CD4-positive, alpha-beta T cell treated with Interleukin-21 for 1 hour (primary cell): ENCODE data around the gene PRKN.

Source experiments
- DNase-seq: peaks from one replicate; pipeline ENCODE4 v3.0.0-alpha.2; 2020

Gene PRKN

GRCh38 chr6:161630674-161631073, 1096.9 kb downstream of the PRKN start:
- no peak for DNase-seq

GRCh38 chr6:161626132-161626676, 1101.4 kb downstream of the PRKN start:
- DNase-seq = no peak

GRCh38 chr6:161624111-161624510, 1103.5 kb downstream of the PRKN start:
- no peak for DNase-seq

- no peak for DNase-seq
Measured at GRCh38 chr6:161622779-161623178, 1104.8 kb downstream of the PRKN start.

- no peak for DNase-seq
Measured at GRCh38 chr6:161618831-161619454, 1108.6 kb downstream of the PRKN start.

GRCh38 chr6:161613711-161614110, 1113.9 kb downstream of the PRKN start:
- DNase-seq = no peak

GRCh38 chr6:161608771-161609170, 1118.8 kb downstream of the PRKN start:
- DNase-seq = no peak

- no peak for DNase-seq
Measured at GRCh38 chr6:161607696-161608297, 1119.8 kb downstream of the PRKN start.

- no peak for DNase-seq
Measured at GRCh38 chr6:161602359-161602758, 1125.2 kb downstream of the PRKN start.

GRCh38 chr6:161598896-161599295, 1128.7 kb downstream of the PRKN start:
- no peak for DNase-seq

GRCh38 chr6:161596807-161597520, 1130.6 kb downstream of the PRKN start:
- DNase-seq = no peak

GRCh38 chr6:161594412-161594811, 1133.2 kb downstream of the PRKN start:
- DNase-seq = no peak

- no peak for DNase-seq
Measured at GRCh38 chr6:161590961-161591627, 1136.5 kb downstream of the PRKN start.

- no peak for DNase-seq
Measured at GRCh38 chr6:161586887-161587286, 1140.7 kb downstream of the PRKN start.

GRCh38 chr6:161584621-161585340, 1142.8 kb downstream of the PRKN start:
- DNase-seq = no peak

GRCh38 chr6:161584051-161584450, 1143.5 kb downstream of the PRKN start:
- no peak for DNase-seq

GRCh38 chr6:161583584-161583983, 1144.0 kb downstream of the PRKN start:
- DNase-seq = no peak

GRCh38 chr6:161578478-161578877, 1149.1 kb downstream of the PRKN start:
- DNase-seq = no peak

- DNase-seq = no peak
Measured at GRCh38 chr6:161575523-161576254, 1151.9 kb downstream of the PRKN start.

GRCh38 chr6:161568885-161569456, 1158.6 kb downstream of the PRKN start:
- no peak for DNase-seq

GRCh38 chr6:161564952-161565351, 1162.6 kb downstream of the PRKN start:
- DNase-seq = no peak

- no peak for DNase-seq
Measured at GRCh38 chr6:161561908-161562307, 1165.7 kb downstream of the PRKN start.
